Measurements from ENCODE around the gene MISP3. TPM values are rescaled to one million over a fixed set of nuclear protein-coding genes. Genes with fewer than 3 reads are reported as not detected.

MISP3 gene
- total and polyA plus RNA-seq, 9 of the 15 experiments (the other 6 are each of a cell fraction or from before 2014, with no cell fraction given) = 0.25 to 5.6 (median 1.6) TPM

GRCh38 chr19:14080887-14081796 lies 8.6 kb downstream of the MISP3 start (continued):
- TF ChIP-seq ZNF407 (IDR thresholded peaks at IDR 0.05; ENCODE audit: low read depth) = no peak
- TF ChIP-seq XRCC3 (IDR thresholded peaks at IDR 0.05) = no peak
- TF ChIP-seq HLTF (IDR thresholded peaks at IDR 0.05) = no peak
- no peak for TF ChIP-seq ZNF217 (CRISPR knock-in tag; IDR thresholded peaks at IDR 0.05)
- TF ChIP-seq HMBOX1 (IDR thresholded peaks at IDR 0.05) = no peak
- TF ChIP-seq MAX (CRISPR knock-in tag; IDR thresholded peaks at IDR 0.05) = peak; percentile 46; the same call in 1 of the 2 replicates
- TF ChIP-seq ESRRA (IDR thresholded peaks at IDR 0.05; ENCODE audit: borderline replicate concordance, low read depth) = no peak
- no peak for TF ChIP-seq USF1 (CRISPR knock-in tag; IDR thresholded peaks at IDR 0.05)
- no peak for TF ChIP-seq HMG20A (CRISPR knock-in tag; conservative IDR thresholded peaks at IDR 0.05)
- no peak; a peak in 1 of 6 replicates for TF ChIP-seq CTCF (IDR thresholded peaks at IDR 0.05 in 2 of 3, conservative IDR thresholded peaks at IDR 0.05 in 1 of 3; ENCODE audit: insufficient read depth in 2 of 3, low read depth in 1 of 3, low read length in 3 of 3)
- TF ChIP-seq GABPB2 (CRISPR knock-in tag; conservative IDR thresholded peaks at IDR 0.05) = no peak
- TF ChIP-seq THAP12 (CRISPR knock-in tag; IDR thresholded peaks at IDR 0.05) = no peak
